Right renal pelvis (tissue), 4 donors: ENCODE data around the gene GLRX3. TPM values are rescaled to one million over a fixed set of nuclear protein-coding genes. Genes with fewer than 3 reads are reported as not detected.

Experiments used
- polyA plus RNA-seq, 4 donors: library from polyadenylated mRNA; unstranded; fragments of 120-200 nt; gene quantifications; one replicate each; pipeline ENCODE4 v1.2.1, GENCODE V29; 2013; ENCODE audit not compliant: insufficient read length in 4 of 4

Gene GLRX3
- polyA plus RNA-seq, 4 donors = 82.1 to 95.7 (median 90.6) TPM

Other genes starting within 250 kb of the GLRX3 start
- 1 to 10 TPM in 3 of 4 donors, under 1 TPM in 1; 0.89 to 3.3 (median 1.4) TPM for gene EBF3, start 172.1 kb upstream of the GLRX3 start, polyA plus RNA-seq
- 1 to 10 TPM; 5.8 to 7.3 (median 6.6) TPM for gene C10orf143, start 25.6 kb upstream of the GLRX3 start, polyA plus RNA-seq